GM12892 (cell line): ENCODE measurements around the gene VWA3B.

Experiments
- DNase-seq: peaks from one replicate; pipeline ENCODE4 v3.0.0; 2011; ENCODE audit not compliant: insufficient read length
- FAIRE-seq: peaks from 2 replicates; lab custom pipeline; 2011; peaks lifted over from hg19 to GRCh38; lab: Jason Lieb, UNC
- POLR2A ChIP-seq: IDR thresholded peaks from 2 replicates; pipeline ENCODE4 v1.6.1; 2011; ENCODE audit warnings: low read depth, low read length, control low read depth
- POLR2AphosphoS5 ChIP-seq: IDR thresholded peaks from 2 replicates; pipeline ENCODE4 v1.6.1; 2011; ENCODE audit warnings: low read depth, low read length, control low read depth
- TAF1 ChIP-seq: IDR thresholded peaks from 2 replicates; pipeline ENCODE4 v1.6.1; 2011; ENCODE audit warnings: low read depth, mild to moderate bottlenecking, control low read depth, low read length, borderline replicate concordance

Gene VWA3B

DNA sequence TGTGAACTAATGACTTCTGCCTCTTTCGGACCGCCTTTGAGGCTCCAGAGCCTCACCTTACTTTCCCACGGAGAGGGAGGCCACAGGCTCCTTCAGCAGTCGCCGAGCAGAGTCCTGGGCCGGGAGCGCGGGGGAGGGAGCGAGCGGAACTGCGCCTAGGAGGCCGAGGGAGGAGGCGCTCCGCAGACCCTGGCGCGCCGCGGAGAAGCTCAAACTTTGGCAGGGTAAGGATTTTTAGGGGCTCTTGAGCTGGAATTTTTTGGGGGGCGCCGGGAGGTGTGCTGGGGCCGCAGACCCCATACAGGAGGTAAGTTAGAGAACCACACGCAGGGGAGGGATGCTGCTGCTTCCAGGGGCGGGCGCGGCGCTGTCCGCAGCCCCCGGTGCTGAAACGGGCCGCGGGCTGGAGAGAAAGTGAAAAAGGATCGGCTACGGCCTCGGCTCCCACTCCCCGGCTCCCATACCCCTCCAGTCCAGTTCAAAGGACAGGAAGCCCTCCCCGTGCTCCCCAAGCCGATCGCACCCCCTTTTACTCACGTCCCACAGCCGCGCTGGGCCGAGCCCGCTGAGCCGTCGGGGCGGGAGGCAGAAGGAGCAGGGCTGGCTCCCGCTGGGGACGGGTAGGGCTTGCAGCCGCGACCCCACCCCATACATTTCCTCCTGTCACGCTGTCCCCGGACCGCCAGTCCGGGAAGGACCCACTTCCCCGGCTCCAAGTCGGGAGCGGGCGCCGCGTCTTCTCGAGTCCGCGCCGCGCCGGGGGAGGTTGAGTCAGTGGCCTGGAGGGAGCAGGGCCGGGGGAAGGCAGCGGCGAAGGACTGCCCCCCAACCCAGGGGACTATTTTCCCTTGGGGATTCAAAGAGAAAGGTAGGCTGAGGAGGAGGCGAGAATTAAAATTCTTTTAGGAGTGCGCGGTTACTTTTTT lies 259.6 kb downstream of the VWA3B start, which contains the start of gene CNGA3:
TSS of gene CNGA3 (plus strand) at position 146 of the 926 bp plus-strand sequence. CDS start 23,520 bp downstream, outside the sequence.
- FAIRE-seq (no peak), DNase-seq (no peak)
- TF ChIP-seq POLR2A (no peak), POLR2AphosphoS5 (no peak), TAF1 (no peak)

DNA sequence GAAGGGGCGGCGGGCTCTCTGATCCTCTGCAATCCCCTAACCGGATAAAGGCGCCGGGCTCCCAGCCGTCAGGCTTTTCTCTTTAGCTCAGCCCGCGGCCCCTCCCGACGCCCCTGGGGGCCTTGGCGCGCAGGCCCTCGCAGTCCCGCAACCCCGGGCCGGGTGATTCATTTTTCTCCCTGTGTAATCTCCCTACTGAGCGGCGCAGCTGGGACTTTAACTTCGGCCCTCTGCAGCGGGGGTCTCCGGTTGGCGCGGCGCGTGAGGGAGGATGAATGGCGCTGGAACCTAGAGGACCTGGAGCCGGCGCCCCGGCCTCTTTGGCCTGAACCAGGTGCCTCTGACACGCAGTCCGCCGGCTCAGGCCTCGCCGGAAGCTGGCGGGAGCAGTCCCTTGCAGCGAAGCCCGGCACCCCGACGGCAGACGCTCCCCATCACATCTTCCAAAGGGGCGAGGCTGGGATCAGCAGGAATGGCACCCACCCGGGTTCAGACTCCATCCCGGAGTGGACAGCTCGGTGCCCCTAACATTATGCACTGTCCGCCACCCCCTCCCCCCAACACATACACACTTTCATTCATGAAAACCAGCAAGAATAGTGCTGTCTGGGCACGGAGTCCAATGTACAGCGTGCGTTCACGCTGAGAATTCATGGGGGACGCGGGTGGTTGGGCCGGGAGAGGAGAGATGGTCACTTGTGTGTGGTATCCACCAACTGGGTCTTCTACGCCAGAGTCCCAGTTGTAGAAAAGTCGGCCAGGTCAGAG lies 260.5 kb downstream of the VWA3B start:
- TF ChIP-seq POLR2A (no peak), POLR2AphosphoS5 (no peak), TAF1 (no peak)
- no peak for DNase-seq
- no peak for FAIRE-seq

DNA sequence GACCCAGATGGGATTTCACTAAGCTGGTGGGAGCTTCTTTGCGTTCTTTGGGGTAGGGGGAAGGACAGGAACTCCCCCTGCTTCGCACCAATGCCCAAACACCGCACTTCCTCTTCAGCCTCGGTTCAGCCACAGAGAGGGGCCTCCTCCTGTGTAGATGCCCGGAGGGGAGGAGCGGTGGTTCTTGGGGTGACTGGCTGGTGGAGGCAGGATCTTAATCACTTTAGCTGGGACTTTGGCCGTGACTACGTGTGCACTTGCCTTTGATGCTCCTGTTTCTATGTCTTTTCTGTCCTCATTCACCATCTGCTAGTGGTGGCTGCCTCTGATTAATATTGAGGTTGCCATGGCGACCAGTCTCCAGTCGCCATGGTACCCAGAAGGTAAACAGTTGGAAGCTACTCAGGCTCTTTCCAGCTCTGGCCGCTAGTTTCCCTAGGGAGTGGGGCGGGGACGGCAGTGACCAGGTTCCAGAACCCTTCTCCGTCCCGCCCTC lies 261.1 kb downstream of the VWA3B start:
- no peak for DNase-seq
- TF ChIP-seq TAF1: no peak
- TF ChIP-seq POLR2A: no peak
- no peak for TF ChIP-seq POLR2AphosphoS5
- no peak for FAIRE-seq

DNA sequence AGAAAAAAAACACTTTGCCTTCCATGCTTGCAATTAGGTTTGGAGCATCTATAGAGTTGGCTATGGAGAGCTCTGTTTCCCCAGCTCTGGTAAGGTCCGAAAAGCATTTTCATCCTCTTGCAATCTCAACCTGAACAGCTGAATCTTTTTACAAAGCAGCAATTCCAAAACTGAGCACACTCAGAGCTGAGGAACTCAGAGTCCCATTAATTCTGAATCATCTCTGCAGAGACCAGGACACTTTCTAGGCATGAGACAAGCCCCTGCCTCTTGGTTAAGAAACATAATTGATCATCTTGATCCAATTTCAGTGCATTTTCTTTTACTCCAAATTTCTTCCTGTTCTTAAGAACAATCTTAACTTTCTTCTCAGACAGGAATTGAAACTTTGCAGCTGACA lies 263.4 kb downstream of the VWA3B start:
- FAIRE-seq (no peak), DNase-seq (no peak)
- TF ChIP-seq POLR2AphosphoS5 (no peak), TAF1 (no peak), POLR2A (no peak)

DNA sequence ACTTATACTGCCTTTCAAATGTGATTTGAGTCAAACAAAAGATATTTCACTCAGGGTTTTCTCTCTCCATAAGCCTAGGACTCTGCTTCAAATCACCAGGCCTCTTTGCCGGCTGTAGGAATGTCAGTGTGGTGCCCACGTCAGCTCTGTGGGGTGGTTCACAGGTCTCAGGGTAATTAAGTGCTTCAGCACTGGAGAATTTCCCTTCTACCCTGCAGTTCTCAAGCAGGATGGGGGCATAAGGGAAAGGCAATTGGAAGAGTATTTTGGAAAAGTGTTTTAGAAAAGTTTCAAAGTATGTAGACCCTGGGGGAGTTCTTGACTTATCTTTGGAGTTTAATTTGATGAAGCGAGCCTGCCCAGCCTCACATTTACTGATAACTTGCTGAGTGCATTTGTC lies 268.9 kb downstream of the VWA3B start:
- DNase-seq (no peak), FAIRE-seq (no peak)
- no peak for TF ChIP-seq POLR2A
- no peak for TF ChIP-seq POLR2AphosphoS5
- TF ChIP-seq TAF1: no peak

DNA sequence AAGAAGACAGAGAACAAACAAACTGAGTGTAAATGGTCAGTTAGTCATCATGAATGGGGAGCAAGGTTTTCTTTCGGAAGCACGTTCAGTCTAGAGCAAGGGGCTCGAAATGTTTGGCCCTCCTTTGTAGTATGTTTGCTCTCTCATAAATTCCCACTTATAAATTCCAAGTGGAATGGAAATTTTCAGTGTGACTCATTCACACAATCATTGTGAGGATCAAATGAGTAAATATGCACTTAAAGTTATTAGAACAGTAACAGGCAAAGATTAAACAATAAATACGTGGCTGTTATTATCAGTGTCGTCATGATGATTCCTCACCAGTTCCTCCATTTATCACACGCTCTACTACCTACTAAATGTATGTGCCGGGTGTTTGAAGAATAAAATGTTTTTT lies 269.8 kb downstream of the VWA3B start:
- DNase-seq (no peak), FAIRE-seq (no peak)
- no peak for TF ChIP-seq POLR2A
- no peak for TF ChIP-seq TAF1
- no peak for TF ChIP-seq POLR2AphosphoS5

DNA sequence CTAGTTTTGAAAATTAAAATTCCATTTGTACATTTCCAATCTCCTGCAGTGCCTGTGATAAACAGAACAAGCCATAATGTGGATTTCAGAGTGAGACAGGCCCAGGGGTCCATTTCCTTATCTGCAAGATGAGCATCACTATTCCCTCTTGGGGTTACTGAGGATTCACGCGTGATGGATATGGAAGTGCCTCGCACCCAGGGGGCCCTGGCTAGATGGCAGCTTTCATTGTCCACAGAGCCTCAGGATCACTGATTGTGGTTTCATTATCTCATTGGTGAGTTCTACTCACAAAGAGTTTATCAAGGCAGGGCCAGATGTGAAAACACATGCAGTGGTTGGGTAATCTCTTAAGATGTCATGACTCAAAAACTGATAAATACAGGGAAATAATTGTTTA lies 270.9 kb downstream of the VWA3B start:
- FAIRE-seq (no peak), DNase-seq (no peak)
- no peak for TF ChIP-seq POLR2A
- TF ChIP-seq POLR2AphosphoS5: no peak

DNA sequence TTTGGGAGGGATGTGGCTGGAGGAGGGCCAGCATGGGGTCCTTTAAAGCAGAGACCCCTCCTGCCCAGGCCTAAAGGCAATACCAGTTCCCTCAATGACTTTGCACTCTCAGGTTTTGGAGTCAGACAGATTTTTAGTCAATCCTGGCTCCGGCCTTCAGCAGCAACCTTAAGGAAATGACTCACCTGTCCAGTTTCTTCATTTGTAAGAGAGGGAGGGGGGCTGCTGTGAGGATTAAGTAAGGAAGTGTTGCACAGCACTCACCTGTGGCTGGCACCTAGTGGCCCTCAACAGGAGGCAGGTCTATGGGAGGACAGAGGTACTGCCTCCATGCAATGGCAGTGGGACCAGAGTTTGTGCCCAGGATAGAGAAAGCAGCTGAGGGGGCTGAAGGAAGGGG lies 273.0 kb downstream of the VWA3B start:
- no peak for DNase-seq
- no peak for FAIRE-seq
- TF ChIP-seq POLR2A (no peak), POLR2AphosphoS5 (no peak), TAF1 (no peak)
